Measurements from ENCODE around the gene TULP3. TPM values are rescaled to one million over a fixed set of nuclear protein-coding genes. Genes with fewer than 3 reads are reported as not detected.

Gene TULP3
- total and polyA plus RNA-seq, 10 of the 15 experiments (the other 5 are each of a cell fraction or from before 2014, with no cell fraction given), result 3.1 to 10.4 (median 8.1) TPM

GRCh38 chr12:2963760-2964292 is 73.1 kb downstream of the TULP3 start:
- POLR2A ChIA-PET, result no interaction called here
- Histone ChIP-seq H3K27ac (ENCODE audit: control insufficient read depth, insufficient read depth) (no peak overlapping the region), H3K4me3 (no peak overlapping the region), H3K79me2 (ENCODE audit: control insufficient read depth, insufficient read depth, low read length) (no peaks in the 10 kb centered on the region), H2AFZ (ENCODE audit: control insufficient read depth, low read depth, low read length) (no peak overlapping the region), H4K20me1 (ENCODE audit: control insufficient read depth, insufficient read depth) (no peaks in the 10 kb centered on the region; the same call in 1 of the 2 replicates), H3K4me2 (ENCODE audit: control insufficient read depth, insufficient read depth) (no peak overlapping the region), H3K27me3 (replicated peaks in 1 of 2; ENCODE audit: control insufficient read depth in 2 of 2, insufficient read depth in 2 of 2, low read length in 1 of 2) (peaks cover 3 to 11% of the 10 kb centered on the region in 2 experiments; a peak in 3 of 4 replicates), H3K4me1 (ENCODE audit: control insufficient read depth, insufficient read depth, low read length) (no peaks in the 10 kb centered on the region; the same call in 1 of the 2 replicates), H3K9me3 (replicated peaks; ENCODE audit: control insufficient read depth, insufficient read depth, low read length) (no peaks in the 10 kb centered on the region), H3K36me3 (ENCODE audit: control insufficient read depth in 2 of 2, insufficient read depth in 2 of 2, low read length in 1 of 2) (no peaks in the 10 kb centered on the region), H3K9ac (ENCODE audit: control insufficient read depth, insufficient read depth, low read length) (no peak overlapping the region)
- 44% methylated on average over 11 of the region's 15 CpGs for WGBS (ENCODE audit: insufficient coverage, insufficient replicate concordance, low lambda C conversion rate, missing lambda C conversion rate)
- TF ChIP-seq, protein P1, sequence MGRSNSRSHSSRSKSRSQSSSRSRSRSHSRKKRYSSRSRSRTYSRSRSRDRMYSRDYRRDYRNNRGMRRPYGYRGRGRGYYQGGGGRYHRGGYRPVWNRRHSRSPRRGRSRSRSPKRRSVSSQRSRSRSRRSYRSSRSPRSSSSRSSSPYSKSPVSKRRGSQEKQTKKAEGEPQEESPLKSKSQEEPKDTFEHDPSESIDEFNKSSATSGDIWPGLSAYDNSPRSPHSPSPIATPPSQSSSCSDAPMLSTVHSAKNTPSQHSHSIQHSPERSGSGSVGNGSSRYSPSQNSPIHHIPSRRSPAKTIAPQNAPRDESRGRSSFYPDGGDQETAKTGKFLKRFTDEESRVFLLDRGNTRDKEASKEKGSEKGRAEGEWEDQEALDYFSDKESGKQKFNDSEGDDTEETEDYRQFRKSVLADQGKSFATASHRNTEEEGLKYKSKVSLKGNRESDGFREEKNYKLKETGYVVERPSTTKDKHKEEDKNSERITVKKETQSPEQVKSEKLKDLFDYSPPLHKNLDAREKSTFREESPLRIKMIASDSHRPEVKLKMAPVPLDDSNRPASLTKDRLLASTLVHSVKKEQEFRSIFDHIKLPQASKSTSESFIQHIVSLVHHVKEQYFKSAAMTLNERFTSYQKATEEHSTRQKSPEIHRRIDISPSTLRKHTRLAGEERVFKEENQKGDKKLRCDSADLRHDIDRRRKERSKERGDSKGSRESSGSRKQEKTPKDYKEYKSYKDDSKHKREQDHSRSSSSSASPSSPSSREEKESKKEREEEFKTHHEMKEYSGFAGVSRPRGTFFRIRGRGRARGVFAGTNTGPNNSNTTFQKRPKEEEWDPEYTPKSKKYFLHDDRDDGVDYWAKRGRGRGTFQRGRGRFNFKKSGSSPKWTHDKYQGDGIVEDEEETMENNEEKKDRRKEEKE (IDR thresholded peaks at IDR 0.05), result no peak
- TF ChIP-seq TCF12 (IDR thresholded peaks at IDR 0.05; ENCODE audit: low read depth, low read length), result no peak
- no peak for TF ChIP-seq PAX5 (IDR thresholded peaks at IDR 0.05; ENCODE audit: borderline replicate concordance, low read depth, low read length)
- no peak for TF ChIP-seq ETV6 (conservative IDR thresholded peaks at IDR 0.05 in 1 of 2, IDR thresholded peaks at IDR 0.05 in 1 of 2; ENCODE audit: borderline replicate concordance in 1 of 2, low read depth in 1 of 2)
- TF ChIP-seq BACH1 (IDR thresholded peaks at IDR 0.05; ENCODE audit: borderline replicate concordance), result no peak
- TF ChIP-seq, protein P2, sequence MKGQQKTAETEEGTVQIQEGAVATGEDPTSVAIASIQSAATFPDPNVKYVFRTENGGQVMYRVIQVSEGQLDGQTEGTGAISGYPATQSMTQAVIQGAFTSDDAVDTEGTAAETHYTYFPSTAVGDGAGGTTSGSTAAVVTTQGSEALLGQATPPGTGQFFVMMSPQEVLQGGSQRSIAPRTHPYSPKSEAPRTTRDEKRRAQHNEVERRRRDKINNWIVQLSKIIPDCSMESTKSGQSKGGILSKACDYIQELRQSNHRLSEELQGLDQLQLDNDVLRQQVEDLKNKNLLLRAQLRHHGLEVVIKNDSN (IDR thresholded peaks at IDR 0.05; ENCODE audit: borderline replicate concordance, extremely low read length, insufficient read depth, low read depth, low read length), result no peak
- TF ChIP-seq RELA (IDR thresholded peaks at IDR 0.05; ENCODE audit: borderline replicate concordance, partially characterized antibody), result no peak
- no peak for TF ChIP-seq SUPT20H (IDR thresholded peaks at IDR 0.05; ENCODE audit: borderline replicate concordance, control insufficient read depth, low read depth, low read length)
- no peak for TF ChIP-seq PML (IDR thresholded peaks at IDR 0.05; ENCODE audit: low read length)
- TF ChIP-seq KLF5 (IDR thresholded peaks at IDR 0.05; ENCODE audit: partially characterized antibody), result no peak
- no peak for TF ChIP-seq ZNF217 (IDR thresholded peaks at IDR 0.05)
- FAIRE-seq (no peak), ATAC-seq (no peak), DNase-seq (ENCODE audit: low read depth, low spot score) (no peak)
- in situ Hi-C loops (cut with MboI) (no loop called here), intact Hi-C loops (cut with micrococcal nuclease; ENCODE audit: unreplicated experiment) (no loop called here)
- CTCF ChIA-PET, result no interaction called here
- no TSS peak for BruUV-seq (replicated peaks)
- SMC1A ChIA-PET (ENCODE audit: uncharacterized antibody, unreplicated experiment), result no interaction called here
- RAD21 ChIA-PET (ENCODE audit: unreplicated experiment), result no interaction called here
